DND-41 (cell line): ENCODE measurements around the gene WNT5B.

Experiments
- EZH2 ChIP-seq: IDR thresholded peaks from 3 replicates; pipeline ENCODE4 v1.6.1; 2012; ENCODE audit warnings: borderline replicate concordance, low read depth, mild to moderate bottlenecking, moderate library complexity, low read length, inconsistent platforms; ENCODE audit not compliant: severe bottlenecking
- TF ChIP-seq, protein P1 (sequence below): IDR thresholded peaks from 2 replicates; pipeline ENCODE4 v1.5.1; 2012; ENCODE audit warnings: borderline replicate concordance, low read length, moderate library complexity, mild to moderate bottlenecking; ENCODE audit not compliant: poor library complexity, severe bottlenecking; ENCODE audit errors: extremely low read depth

DNA sequence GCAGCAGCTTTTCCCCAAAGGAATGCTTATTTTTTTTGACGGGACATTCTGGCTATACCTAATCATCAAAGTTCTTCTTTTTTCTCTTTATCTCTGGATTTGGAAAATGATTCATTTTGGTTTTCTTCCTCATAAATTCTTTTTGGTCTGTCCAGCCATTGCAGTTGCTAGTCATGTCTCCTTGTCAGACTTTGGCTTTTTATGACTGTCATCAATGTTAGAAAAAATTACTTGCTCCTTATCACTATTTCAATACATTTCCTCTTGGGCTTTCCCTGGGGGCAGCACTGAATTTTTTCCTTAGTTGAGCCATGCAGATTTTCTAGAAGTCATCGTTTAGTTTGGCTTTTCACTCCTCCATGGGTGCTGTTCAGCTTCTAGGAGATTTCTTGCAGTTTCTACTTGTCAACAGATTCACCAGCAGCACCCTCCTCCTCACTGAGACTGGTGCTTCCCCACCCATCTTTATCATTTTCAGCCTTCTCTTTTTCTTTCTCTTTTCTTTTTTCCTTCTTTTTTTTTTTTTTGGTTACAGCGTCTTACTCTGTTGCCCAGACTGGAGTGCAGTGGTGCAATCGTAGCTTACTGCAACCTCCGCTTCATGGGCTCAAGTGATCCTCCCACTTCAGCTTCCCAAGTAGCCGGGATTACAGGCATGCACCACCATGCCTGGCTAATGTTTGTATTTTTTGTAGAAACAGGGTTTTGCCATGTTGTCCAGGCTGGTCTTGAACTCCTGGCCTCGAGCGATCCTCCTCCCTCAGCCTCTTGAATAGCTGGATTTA, 67.0 kb downstream of the WNT5B start:
- TF ChIP-seq, protein P1, sequence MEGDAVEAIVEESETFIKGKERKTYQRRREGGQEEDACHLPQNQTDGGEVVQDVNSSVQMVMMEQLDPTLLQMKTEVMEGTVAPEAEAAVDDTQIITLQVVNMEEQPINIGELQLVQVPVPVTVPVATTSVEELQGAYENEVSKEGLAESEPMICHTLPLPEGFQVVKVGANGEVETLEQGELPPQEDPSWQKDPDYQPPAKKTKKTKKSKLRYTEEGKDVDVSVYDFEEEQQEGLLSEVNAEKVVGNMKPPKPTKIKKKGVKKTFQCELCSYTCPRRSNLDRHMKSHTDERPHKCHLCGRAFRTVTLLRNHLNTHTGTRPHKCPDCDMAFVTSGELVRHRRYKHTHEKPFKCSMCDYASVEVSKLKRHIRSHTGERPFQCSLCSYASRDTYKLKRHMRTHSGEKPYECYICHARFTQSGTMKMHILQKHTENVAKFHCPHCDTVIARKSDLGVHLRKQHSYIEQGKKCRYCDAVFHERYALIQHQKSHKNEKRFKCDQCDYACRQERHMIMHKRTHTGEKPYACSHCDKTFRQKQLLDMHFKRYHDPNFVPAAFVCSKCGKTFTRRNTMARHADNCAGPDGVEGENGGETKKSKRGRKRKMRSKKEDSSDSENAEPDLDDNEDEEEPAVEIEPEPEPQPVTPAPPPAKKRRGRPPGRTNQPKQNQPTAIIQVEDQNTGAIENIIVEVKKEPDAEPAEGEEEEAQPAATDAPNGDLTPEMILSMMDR: no peak
- no peak for TF ChIP-seq EZH2
